Dedifferentiated amniotic fluid mesenchymal stem cell (primary cell): ENCODE measurements around the gene EFR3B.
"Not testable (repeated sequence)": the region's sequence is repeated elsewhere in the genome, so short reads cannot be mapped to it uniquely, and the experiment has no call there.

ENCODE experiments used
- DNase-seq: peaks from one replicate; pipeline ENCODE4 v3.0.0-alpha.2; 2016; ENCODE audit errors: extremely low spot score

EFR3B gene

GRCh38 chr2:25150993-25151392 is 109.1 kb downstream of the EFR3B start:
- not testable (repeated sequence) for DNase-seq

GRCh38 chr2:25151718-25152117 is 109.8 kb downstream of the EFR3B start:
- DNase-seq, result no peak

- DNase-seq, result no peak
These were observed 113.5 kb downstream of the EFR3B start for GRCh38 chr2:25155401-25155800.

- DNase-seq, result no peak
These were observed 116.4 kb downstream of the EFR3B start for GRCh38 chr2:25158096-25158852.

GRCh38 chr2:25159949-25160348 is 118.1 kb downstream of the EFR3B start:
- no peak for DNase-seq

- no peak for DNase-seq
These were observed 118.5 kb downstream of the EFR3B start for GRCh38 chr2:25160376-25160775.

- no peak for DNase-seq
These were observed 119.3 kb downstream of the EFR3B start for GRCh38 chr2:25161055-25161781.

- not testable (repeated sequence) for DNase-seq
These were observed 120.2 kb downstream of the EFR3B start for GRCh38 chr2:25162061-25162460.

- no peak for DNase-seq
These were observed 122.7 kb downstream of the EFR3B start for GRCh38 chr2:25164561-25164960.

GRCh38 chr2:25165992-25166875 is 124.4 kb downstream of the EFR3B start:
- no peak for DNase-seq

GRCh38 chr2:25168256-25169072 is 126.6 kb downstream of the EFR3B start, which contains the start of gene POMC:
Gene POMC (minus strand): TSS chr2:25168580. CDS start chr2:25164772, 3,808 bp downstream.
- no peak for DNase-seq

- DNase-seq, result no peak
These were observed 127.2 kb downstream of the EFR3B start for GRCh38 chr2:25169073-25169470.

- no peak for DNase-seq
These were observed 129.0 kb downstream of the EFR3B start for GRCh38 chr2:25170888-25171287.

- no peak for DNase-seq
These were observed 131.8 kb downstream of the EFR3B start for GRCh38 chr2:25173719-25174118.

- DNase-seq, result no peak
These were observed 132.5 kb downstream of the EFR3B start for GRCh38 chr2:25174192-25174861.

- DNase-seq, result no peak
These were observed 134.3 kb downstream of the EFR3B start for GRCh38 chr2:25176138-25176537.

GRCh38 chr2:25176541-25177181 is 134.8 kb downstream of the EFR3B start:
- no peak for DNase-seq

GRCh38 chr2:25177211-25177611 is 135.3 kb downstream of the EFR3B start:
- no peak for DNase-seq

GRCh38 chr2:25178976-25179375 is 137.1 kb downstream of the EFR3B start:
- no peak for DNase-seq

- no peak for DNase-seq
These were observed 142.4 kb downstream of the EFR3B start for GRCh38 chr2:25184254-25184653.
